H9 (cell line): ENCODE measurements around the gene SPAG4. TPM values are rescaled to one million over a fixed set of nuclear protein-coding genes. Genes with fewer than 3 reads are reported as not detected.

Experiments used
- DNase-seq: peaks from one replicate; pipeline ENCODE4 v3.0.0-alpha.2; 2017
- H2AFZ ChIP-seq: one replicate; pipeline ENCODE4 v1.6.1; 2013; ENCODE audit warnings: mild to moderate bottlenecking, low read length, control low read depth, moderate library complexity
- H2AK5ac ChIP-seq: 2 replicates; pipeline ENCODE4 v1.6.1; 2013; ENCODE audit warnings: low read length, control low read depth, mixed read lengths; ENCODE audit not compliant: insufficient read length
- H2BK120ac ChIP-seq: one replicate; pipeline ENCODE4 v1.6.1; 2013; ENCODE audit warnings: low read depth, mild to moderate bottlenecking, low read length, control low read depth, inconsistent platforms; ENCODE audit not compliant: poor library complexity, severe bottlenecking
- H2BK12ac ChIP-seq: 2 replicates; pipeline ENCODE4 v1.6.1; 2013; ENCODE audit warnings: low read length, control low read depth, mixed read lengths, low read depth; ENCODE audit not compliant: insufficient read length
- H2BK15ac ChIP-seq: 2 replicates; pipeline ENCODE4 v1.6.1; 2013; ENCODE audit warnings: low read depth, low read length, control low read depth
- H2BK20ac ChIP-seq: one replicate; pipeline ENCODE4 v1.6.1; 2013; ENCODE audit warnings: low read depth, mild to moderate bottlenecking, low read length, control low read depth, inconsistent platforms; ENCODE audit not compliant: poor library complexity, severe bottlenecking
- H2BK5ac ChIP-seq: 2 replicates; pipeline ENCODE4 v1.6.1; 2013; ENCODE audit warnings: low read length, control low read depth, mixed read lengths; ENCODE audit not compliant: insufficient read length
- H3K14ac ChIP-seq: 2 replicates; pipeline ENCODE4 v1.6.1; 2013; ENCODE audit warnings: low read length, control low read depth; ENCODE audit not compliant: insufficient read depth
- H3K18ac ChIP-seq: 2 replicates; pipeline ENCODE4 v1.6.1; 2013; ENCODE audit warnings: low read depth, mild to moderate bottlenecking, mixed read lengths, low read length, control low read depth; ENCODE audit not compliant: insufficient read length
- H3K23ac ChIP-seq: 2 replicates; pipeline ENCODE4 v1.6.1; 2013; ENCODE audit warnings: low read length, control low read depth, mixed read lengths, low read depth; ENCODE audit not compliant: insufficient read length
- H3K23me2 ChIP-seq: 2 replicates; pipeline ENCODE4 v1.6.1; 2013; ENCODE audit warnings: low read depth, mild to moderate bottlenecking, mixed read lengths, low read length, control low read depth; ENCODE audit not compliant: insufficient read length, poor library complexity, severe bottlenecking
- H3K27ac ChIP-seq: 2 replicates; pipeline ENCODE4 v1.5.1; 2013; ENCODE audit warnings: low read length, control low read depth, mixed read lengths, low read depth; ENCODE audit not compliant: insufficient read length
- H3K27me3 ChIP-seq: 2 replicates; pipeline ENCODE4 v1.6.1; 2013; ENCODE audit warnings: low read length, control low read depth, inconsistent platforms; ENCODE audit not compliant: insufficient read depth
- H3K4ac ChIP-seq: 2 replicates; pipeline ENCODE4 v1.6.1; 2013; ENCODE audit warnings: low read depth, mild to moderate bottlenecking, control low read depth, inconsistent platforms, low read length, moderate library complexity
- H3K4me1 ChIP-seq: 2 replicates; pipeline ENCODE4 v1.6.1; 2013; ENCODE audit warnings: low read length, control low read depth, inconsistent platforms; ENCODE audit not compliant: insufficient read depth
- H3K4me2 ChIP-seq: 2 replicates; pipeline ENCODE4 v1.6.1; 2013; ENCODE audit warnings: low read length, control low read depth, mixed read lengths; ENCODE audit not compliant: insufficient read length, insufficient read depth
- H3K56ac ChIP-seq: 2 replicates; pipeline ENCODE4 v1.6.1; 2013; ENCODE audit warnings: low read depth, mild to moderate bottlenecking, mixed read lengths, low read length, control low read depth; ENCODE audit not compliant: insufficient read length
- H3K79me1 ChIP-seq: 2 replicates; pipeline ENCODE4 v1.6.1; 2013; ENCODE audit warnings: low read depth, mild to moderate bottlenecking, moderate library complexity, low read length, control low read depth, inconsistent platforms; ENCODE audit not compliant: insufficient read depth, poor library complexity, severe bottlenecking
- H3K79me2 ChIP-seq: 2 replicates; pipeline ENCODE4 v1.6.1; 2013; ENCODE audit warnings: low read length, control low read depth, inconsistent platforms; ENCODE audit not compliant: insufficient read depth
- H3K9ac ChIP-seq: 2 replicates; pipeline ENCODE4 v1.6.1; 2013; ENCODE audit warnings: low read length, control low read depth, mixed read lengths; ENCODE audit not compliant: insufficient read length; ENCODE audit errors: extremely low read depth
- H3K9me3 ChIP-seq: one replicate; pipeline ENCODE4 v1.6.1; 2013; ENCODE audit warnings: low read depth, low read length, inconsistent platforms; ENCODE audit not compliant: control insufficient read depth
- H3T11ph ChIP-seq: one replicate; pipeline ENCODE4 v1.6.1; 2013; ENCODE audit warnings: mild to moderate bottlenecking, low read length, control low read depth, inconsistent platforms
- H4K20me1 ChIP-seq: one replicate; pipeline ENCODE4 v1.6.1; 2013; ENCODE audit not compliant: control insufficient read depth, insufficient read length, insufficient read depth
- H4K5ac ChIP-seq: 2 replicates; pipeline ENCODE4 v1.6.1; 2013; ENCODE audit warnings: low read depth, mild to moderate bottlenecking, mixed read lengths, low read length, control low read depth; ENCODE audit not compliant: insufficient read length
- H4K8ac ChIP-seq: replicated peaks from 2 replicates; pipeline ENCODE4 v1.6.1; 2013; ENCODE audit warnings: low read length, control low read depth, mixed read lengths, low read depth; ENCODE audit not compliant: insufficient read length
- H4K91ac ChIP-seq: 2 replicates; pipeline ENCODE4 v1.6.1; 2013; ENCODE audit warnings: low read depth, mild to moderate bottlenecking, moderate library complexity, mixed read lengths, low read length, control low read depth; ENCODE audit not compliant: insufficient read length
- H3K27ac Mint-ChIP-seq, 3 experiments: 2 replicates in 2 of 3; 3 replicates in 1 of 3; pipeline ENCODE4 v1.8.0; 2020 to 2021; ENCODE audit warnings: mixed read lengths in 3 of 3, mild to moderate bottlenecking in 1 of 3, moderate library complexity in 1 of 3
- H3K27me3 Mint-ChIP-seq: 2 replicates; pipeline ENCODE4 v1.8.0; 2021; ENCODE audit warnings: low read depth, mild to moderate bottlenecking, moderate library complexity, mixed read lengths
- H3K36me3 Mint-ChIP-seq, 3 experiments: 2 replicates in 2 of 3; 3 replicates in 1 of 3; pipeline ENCODE4 v1.8.0; 2020 to 2021; ENCODE audit warnings: low read depth in 3 of 3, mixed read lengths in 3 of 3; ENCODE audit not compliant: insufficient read depth in 1 of 3
- H3K4me1 Mint-ChIP-seq, 2 experiments: 2 replicates each; pipeline ENCODE4 v1.8.0; 2020; ENCODE audit warnings: mixed read lengths in 2 of 2
- H3K4me3 Mint-ChIP-seq, 2 experiments: 2 replicates in 1 of 2; 3 replicates in 1 of 2; pipeline ENCODE4 v1.8.0; 2020 to 2021; ENCODE audit warnings: mild to moderate bottlenecking in 2 of 2, mixed read lengths in 2 of 2, moderate library complexity in 1 of 2
- H3K9me3 Mint-ChIP-seq, 2 experiments: 2 replicates in 1 of 2; 3 replicates in 1 of 2; pipeline ENCODE4 v1.8.0; 2020; ENCODE audit warnings: mild to moderate bottlenecking in 2 of 2, mixed read lengths in 2 of 2, moderate library complexity in 1 of 2
- CTCF ChIP-seq: fragments of 200-600 bp; sonication (generic); conservative IDR thresholded peaks from 3 replicates; pipeline ENCODE4 v1.8.0; 2021; ENCODE audit warnings: antibody characterized with exemption, mild to moderate bottlenecking
- WGBS: extraction: QIAGEN DNeasy Blood & Tissue Kit; methylation state at CpG from one replicate; pipeline ENCODE4 v1.1.7; 2013; ENCODE audit warnings: missing lambda C conversion rate, low lambda C conversion rate, mixed read lengths; ENCODE audit not compliant: insufficient read length; ENCODE audit errors: extremely low coverage; 5-methylcytosine and 5-hydroxymethylcytosine counted together
- total RNA-seq: library from RNA; stranded (reverse); gene quantifications from 2 replicates; pipeline ENCODE4 v1.2.1, GENCODE V29; 2021

SPAG4 gene
- total RNA-seq, 1 experiment from 2014 or later, result 4.9 TPM

GRCh38 chr20:35597186-35597585 lies 18.4 kb upstream of the SPAG4 start:
- no peak for DNase-seq
- Histone ChIP-seq H3K23ac (no peak overlapping the region), H3K9ac (no peak overlapping the region), H3K79me1 (no peaks in the 10 kb centered on the region), H2BK5ac (no peak overlapping the region), H3K56ac (no peak overlapping the region), H2BK15ac (no peak overlapping the region), H2BK120ac (no peak overlapping the region), H2AK5ac (no peak overlapping the region), H3T11ph (no peak overlapping the region), H4K20me1 (no peaks in the 10 kb centered on the region), H2BK20ac (no peak overlapping the region), H2AFZ (no peak overlapping the region), H3K4me1 (no peaks in the 10 kb centered on the region), H3K18ac (no peak overlapping the region), H3K27ac (no peak overlapping the region), H3K14ac (no peak overlapping the region), H3K79me2 (no peaks in the 10 kb centered on the region), H4K5ac (no peak overlapping the region), H3K4ac (no peak overlapping the region), H4K91ac (no peak overlapping the region), H3K23me2 (peaks cover 16% of the 10 kb centered on the region), H3K27me3 (peaks cover 6% of the 10 kb centered on the region; the same call in 1 of the 2 replicates), H3K9me3 (no peaks in the 10 kb centered on the region), H4K8ac (no peak overlapping the region), H2BK12ac (no peak overlapping the region), H3K4me2 (no peak overlapping the region)
- Mint-ChIP-seq H3K36me3 (no peaks in the 10 kb centered on the region; a peak in 1 of 7 replicates), H3K27me3 (peaks cover 47% of the 10 kb centered on the region), H3K4me3 (no peak overlapping the region), H3K4me1 (peaks cover 9 to 21% of the 10 kb centered on the region in 2 experiments), H3K27ac (no peak overlapping the region), H3K9me3 (no peaks in the 10 kb centered on the region)
- no peak for TF ChIP-seq CTCF
- WGBS, result no CpG with 5 or more reads among the region's 2 CpGs
